GM21423 (cell line): ENCODE results near the gene QRFP.
"Not testable (repeated sequence)": the region's sequence is repeated elsewhere in the genome, so short reads cannot be mapped to it uniquely, and the experiment has no call there.

ENCODE experiments used
- ATAC-seq: cut with Tn5 transposase; IDR thresholded peaks from one replicate; pipeline ENCODE4 v1.9.1; 2021; ENCODE audit warnings: mild to moderate bottlenecking, moderate library complexity; ENCODE audit not compliant: unreplicated experiment

Gene QRFP

GRCh38 chr9:130858739-130859705, 37.6 kb downstream of the QRFP start:
- ATAC-seq = no peak

- ATAC-seq = no peak
Measured at GRCh38 chr9:130857864-130858738, 38.5 kb downstream of the QRFP start.

GRCh38 chr9:130856474-130856873, 40.1 kb downstream of the QRFP start:
- ATAC-seq = no peak

GRCh38 chr9:130854835-130855234, 41.8 kb downstream of the QRFP start:
- ATAC-seq = no peak

GRCh38 chr9:130854092-130854491, 42.5 kb downstream of the QRFP start:
- ATAC-seq = no peak

GRCh38 chr9:130852801-130853200, 43.8 kb downstream of the QRFP start:
- no peak for ATAC-seq

GRCh38 chr9:130849356-130849755, 47.3 kb downstream of the QRFP start:
- no peak for ATAC-seq

GRCh38 chr9:130848514-130848913, 48.1 kb downstream of the QRFP start:
- ATAC-seq = not testable (repeated sequence)

GRCh38 chr9:130847306-130848217, 49.0 kb downstream of the QRFP start:
- no peak for ATAC-seq

GRCh38 chr9:130846487-130847305, 49.9 kb downstream of the QRFP start:
- ATAC-seq = no peak

- ATAC-seq = no peak
Measured at GRCh38 chr9:130845901-130846481, 50.6 kb downstream of the QRFP start.

- no peak for ATAC-seq
Measured at GRCh38 chr9:130845254-130845653, 51.4 kb downstream of the QRFP start.

- no peak for ATAC-seq
Measured at GRCh38 chr9:130844044-130844451, 52.6 kb downstream of the QRFP start.

GRCh38 chr9:130843049-130843908, 53.3 kb downstream of the QRFP start:
- ATAC-seq = no peak
